ENCODE measurements around the gene FBXO7.

The FBXO7 gene

DNA sequence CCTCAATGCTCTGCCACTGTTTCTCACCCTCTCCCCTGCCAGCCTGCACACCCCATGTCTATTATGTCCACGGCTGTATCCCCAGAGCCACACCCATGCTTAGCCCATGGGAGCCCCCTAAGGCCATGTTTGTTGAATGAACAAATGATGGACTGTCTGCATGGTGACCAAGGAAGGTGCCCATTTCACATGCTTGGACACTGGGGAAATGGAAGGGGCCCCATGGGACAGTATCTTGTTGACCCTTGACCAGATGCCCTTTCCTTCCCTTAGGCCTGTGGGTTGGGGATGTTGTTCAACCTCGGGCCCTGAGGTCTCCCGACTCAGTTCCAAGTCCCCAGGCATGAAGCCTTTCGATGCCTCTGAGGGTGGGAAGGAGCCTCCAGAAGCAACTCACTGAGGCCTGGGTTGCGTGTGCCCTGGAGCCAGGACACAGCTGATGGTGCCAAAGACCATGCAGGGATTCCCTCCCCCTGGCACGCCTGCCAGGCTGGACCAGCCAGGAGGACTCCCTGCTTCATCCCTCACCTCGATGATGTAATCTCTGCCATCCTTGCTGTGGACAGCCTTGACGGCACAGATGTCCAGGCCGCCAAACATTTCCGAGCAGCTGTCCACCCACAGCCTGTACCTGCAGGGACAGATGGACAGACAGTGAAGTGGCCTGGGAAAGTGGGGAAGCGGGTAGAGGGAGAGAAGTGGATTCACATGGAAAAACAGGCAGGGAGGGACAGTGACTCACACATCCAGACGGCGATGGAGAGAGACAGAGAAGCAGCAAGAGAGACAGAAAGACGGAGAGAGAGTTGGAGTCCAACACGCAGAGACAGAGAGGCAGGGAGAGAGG, 58.9 kb downstream of the FBXO7 start:
- no peak for DNase-seq

DNA sequence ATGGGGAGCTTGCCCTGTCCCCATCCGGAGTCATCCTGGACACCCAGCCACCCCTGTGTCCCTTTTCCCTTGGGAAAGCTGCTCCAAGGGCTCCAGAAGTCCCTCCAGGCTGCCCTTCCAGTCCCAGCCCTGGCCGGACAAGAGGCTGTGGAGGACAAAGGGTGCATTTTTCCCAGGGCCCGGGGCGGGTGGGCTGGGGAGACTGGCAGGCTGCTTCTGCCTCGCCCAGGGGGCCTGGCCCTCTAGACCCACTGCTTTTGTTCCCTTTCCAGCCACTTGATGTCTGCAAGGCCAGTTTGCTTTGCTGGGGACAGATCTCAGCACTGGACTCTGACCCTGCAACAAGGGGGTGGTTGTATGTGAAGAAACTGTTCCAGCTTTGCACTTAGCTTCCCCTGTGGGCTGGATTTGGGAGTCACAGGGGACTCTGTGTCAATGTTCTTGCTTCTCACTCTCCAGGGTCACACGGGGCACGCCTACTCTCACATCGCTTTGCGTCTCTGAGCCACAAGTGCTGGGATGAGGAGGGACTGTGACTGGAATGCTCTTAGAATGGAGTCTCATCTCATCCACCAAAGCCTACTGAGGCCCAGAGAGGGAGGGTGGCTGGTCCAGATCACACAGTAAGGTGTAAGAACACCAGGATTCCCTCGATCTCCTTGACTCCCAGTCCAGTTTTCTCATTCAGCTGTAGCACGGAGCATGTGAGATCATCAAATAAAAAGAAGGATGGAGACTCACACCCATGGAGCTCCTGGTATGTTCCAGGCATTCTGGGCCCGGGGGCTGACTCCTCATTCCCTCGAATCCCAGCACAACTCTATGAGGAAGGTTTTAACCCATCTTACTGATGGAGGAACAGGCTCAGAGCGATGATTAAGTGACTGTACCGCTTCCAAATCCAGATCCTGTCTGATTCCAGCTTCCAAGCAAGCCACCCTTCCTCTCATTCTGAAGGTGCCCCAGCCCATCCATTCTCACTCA, 59.9 kb downstream of the FBXO7 start:
- DNase-seq = no peak

DNA sequence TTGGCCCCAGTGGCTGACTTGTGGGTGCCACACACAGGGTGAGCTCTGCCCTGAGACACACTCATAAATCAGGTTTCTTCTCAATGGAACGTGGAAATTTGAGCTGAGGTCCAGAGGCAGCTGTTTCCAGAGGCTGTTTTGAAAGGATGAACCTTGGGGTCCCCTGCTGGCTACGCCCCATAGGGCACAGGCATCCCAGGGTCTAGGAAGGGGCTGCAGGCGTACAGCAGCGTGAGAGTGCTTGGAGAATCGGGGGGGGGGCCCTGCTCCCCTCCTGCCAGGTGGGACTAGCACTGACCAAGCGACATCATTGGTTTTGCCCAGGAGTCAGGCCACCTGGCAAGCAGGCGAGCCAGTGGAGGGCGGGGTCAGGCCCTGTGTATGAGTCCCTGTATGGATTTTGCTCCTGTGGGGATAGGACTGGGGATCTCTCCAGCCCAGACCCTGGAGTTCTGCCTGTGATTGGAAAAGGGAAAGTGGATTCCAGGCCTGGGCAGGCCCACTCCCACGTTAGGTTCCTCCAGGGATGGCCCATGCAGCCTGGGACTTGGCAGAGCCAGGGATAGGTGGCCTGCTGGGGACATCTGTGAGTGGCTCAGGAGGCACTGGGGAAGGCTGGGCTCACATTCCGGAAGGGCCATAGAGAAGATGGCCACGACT, 61.0 kb downstream of the FBXO7 start:
- DNase-seq = no peak

DNA sequence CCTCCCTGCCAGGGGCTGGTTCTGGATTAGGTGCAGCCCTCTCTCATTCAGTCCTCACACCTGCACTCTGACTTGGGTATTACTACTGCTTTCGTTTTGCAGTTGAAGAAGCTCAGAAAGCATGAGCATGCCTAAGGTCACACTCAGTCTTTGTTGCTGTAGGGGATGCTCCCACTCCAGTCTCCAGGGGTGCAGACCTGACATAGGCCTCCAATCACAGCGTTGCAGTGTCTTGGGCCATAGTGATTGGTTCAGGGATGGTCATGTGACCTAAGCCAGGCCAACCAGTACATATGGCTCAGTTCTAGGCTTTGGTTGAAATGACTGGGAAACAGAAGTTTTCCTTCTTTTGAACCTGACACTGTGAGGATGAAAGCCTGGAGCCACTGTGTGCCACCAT, 61.7 kb downstream of the FBXO7 start:
- DNase-seq = no peak

DNA sequence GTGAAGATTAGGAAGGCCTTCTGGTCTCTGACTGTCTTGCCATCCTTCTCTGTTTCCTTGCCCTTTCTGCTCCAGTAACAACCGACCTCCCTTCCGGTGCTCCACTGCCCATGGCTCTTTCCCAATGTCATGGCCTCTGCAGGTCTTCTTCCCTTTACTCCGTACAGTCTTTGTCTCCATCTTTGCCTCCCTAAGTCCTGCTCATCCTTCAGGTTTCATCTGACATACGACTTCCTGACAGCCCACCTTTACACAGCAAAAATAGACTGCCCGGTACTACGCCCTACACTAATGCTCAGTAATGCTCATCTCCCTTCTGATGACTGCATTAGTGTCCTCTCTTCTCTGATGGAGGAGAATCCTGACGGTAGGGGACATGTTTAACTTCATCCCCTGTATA, 63.9 kb downstream of the FBXO7 start:
- DNase-seq = no peak

DNA sequence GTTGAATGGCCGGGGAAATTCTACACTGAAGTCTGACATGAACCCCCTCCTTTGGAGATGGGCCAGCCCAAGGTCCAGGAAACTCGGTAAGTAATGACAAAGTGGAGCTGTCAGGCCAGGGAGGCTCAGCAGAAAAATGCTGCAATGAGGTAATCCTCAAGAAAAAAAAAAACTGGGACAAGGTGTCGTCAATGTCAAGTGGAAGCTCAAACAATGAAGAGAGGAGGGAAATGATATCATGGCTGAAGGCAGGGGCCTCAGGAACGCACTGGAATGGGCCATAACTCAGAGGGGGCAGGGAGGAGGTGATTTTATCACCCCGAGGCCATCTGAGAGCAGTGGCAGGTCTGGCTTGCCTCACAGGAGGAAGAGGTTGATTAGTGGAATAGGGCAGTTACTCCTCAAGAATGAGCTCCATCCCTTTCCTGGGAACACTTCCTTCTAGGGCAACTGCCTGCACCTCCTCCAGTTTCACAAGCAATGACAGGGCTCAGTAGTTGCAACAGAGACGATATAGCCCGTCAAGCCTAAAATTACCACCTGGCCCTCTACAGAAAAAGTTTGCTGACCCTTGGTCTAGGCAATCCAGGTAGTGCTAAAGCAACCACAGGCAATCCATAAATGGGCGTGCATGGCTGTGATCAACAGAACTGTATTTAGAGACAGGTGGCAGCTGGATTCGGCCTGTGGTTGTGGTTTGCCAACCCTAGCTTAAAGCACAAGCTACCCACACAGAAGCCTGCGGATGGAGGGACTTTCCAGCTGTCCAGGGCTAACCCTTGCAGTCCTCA, 65.2 kb downstream of the FBXO7 start:
- DNase-seq = no peak

DNA sequence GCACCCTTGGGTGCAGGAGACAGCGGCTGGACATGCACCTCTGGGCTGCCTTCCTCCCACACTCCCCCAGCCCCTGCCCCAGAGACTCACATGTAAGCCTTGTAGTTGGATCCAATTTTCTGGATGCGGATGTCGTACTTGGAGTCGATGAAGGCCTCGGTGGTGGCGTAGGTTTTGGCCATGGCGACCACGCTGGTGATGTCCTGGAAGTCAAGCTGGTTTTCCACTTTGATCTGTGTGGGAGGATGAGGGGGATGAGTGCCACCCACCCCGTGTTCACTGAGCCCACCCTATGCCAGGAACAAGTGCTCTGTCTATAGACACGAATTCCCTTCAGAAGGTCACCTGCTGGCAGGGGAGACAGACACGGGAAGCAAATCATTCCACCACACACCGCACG, 66.9 kb downstream of the FBXO7 start:
- DNase-seq = no peak

DNA sequence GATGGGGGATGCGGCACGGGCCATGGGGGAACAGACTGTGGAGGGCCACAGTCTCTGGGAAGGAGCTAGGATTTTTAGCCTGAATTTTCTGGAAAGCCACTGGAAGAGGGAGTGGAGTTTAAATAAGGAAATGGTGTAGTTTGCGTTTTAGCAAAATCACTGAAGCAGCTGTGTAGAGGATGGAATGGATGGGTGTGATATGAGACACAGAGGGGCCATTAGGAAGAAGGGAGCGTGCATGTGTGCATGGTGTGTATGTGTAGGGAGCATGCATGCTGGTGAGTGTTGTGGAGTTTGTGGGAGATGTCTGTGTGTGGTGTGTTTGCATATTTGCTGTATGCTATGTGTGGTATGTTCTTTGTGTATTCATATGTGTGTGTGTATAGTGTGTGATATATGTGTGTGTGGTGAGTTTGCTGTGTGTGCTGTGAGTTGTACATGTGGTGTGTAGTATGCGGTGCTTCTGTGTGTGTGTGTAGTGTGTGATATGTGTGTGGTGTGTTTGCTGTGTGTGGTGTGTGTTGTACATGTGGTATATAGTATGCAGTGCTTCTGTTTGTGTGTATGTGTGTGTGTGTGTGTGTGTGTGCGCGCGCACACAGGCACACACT, 67.6 kb downstream of the FBXO7 start:
- no peak for DNase-seq

DNA sequence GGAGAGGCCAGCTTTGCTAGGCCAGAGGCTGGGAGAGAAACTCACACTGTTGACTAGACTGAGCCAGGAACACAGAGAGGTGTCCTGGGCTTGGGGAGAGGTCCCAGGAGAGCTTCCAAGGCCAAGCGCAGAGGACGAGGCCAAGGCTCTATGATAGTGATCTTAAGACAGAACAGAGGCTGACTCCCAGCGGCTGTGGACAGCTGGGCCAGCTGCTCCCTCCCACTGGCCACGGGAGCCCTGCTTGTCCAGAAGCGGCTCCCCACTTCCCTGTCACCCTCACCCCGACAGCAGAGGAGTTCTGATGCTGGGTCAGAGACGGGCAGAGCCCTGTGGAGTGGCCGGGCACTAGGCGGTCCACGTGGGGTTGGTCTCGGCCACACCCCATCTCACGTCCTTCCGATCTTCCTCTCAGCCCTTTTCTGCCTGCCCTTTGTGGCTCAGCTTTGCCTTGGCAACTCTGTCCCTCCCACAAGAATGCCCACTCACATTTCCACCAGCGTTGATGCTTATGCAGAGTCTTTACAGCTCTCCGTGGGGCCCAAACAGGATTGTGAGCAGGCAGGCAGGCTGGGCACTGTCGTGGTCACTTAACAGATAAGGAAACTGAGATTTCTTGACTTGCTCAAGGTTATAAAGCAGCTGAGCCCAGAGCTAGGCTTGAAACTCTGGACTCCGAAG, 68.2 kb downstream of the FBXO7 start:
- DNase-seq = no peak

DNA sequence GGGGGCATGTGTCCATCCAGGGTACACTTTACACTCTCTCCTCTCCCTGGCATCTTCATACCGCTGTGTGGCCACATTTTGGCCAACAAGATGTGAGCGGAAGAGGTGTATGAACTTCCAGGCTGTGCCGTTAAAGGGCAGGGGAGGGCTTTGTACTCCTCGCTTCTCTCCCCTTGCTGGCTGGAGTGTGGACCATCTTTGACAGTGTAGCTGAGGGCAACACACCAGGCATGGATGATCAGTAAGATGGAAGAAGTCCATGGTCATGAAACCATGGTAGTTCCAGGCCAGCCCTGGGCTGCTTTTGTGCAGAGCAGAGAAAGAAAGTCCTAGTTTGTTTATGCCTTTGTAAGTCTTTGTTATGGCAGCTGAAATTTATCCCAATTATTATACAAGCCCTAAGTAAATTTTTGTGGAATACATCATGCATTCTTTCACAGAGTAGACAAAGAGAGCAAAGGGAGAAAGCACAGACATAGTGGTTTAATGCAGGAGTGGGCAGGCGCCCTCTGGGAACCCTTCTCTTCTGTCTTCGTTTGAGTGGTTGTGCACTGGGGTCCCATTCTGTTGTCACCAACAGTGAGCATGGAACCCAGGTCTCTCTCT, 70.4 kb downstream of the FBXO7 start:
- DNase-seq = no peak

DNA sequence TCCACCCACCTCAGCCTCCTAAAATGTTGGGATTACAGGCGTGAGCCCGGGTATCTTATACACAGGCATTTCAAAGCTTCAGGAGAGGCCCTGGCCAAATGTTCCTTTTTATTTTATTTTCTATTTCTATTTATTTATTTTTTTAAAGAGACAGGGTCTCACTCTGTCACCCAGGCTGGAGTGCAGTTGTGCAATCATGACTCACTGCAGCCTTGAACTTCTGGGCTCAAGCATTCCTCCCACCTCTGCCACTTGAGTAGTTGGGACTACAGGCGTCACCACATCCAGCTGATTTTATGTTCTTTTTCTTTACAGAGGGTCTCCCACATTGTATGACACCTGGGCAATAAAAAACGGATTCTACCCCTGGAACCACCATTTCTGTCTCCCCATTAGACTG, 71.2 kb downstream of the FBXO7 start:
- no peak for DNase-seq

DNA sequence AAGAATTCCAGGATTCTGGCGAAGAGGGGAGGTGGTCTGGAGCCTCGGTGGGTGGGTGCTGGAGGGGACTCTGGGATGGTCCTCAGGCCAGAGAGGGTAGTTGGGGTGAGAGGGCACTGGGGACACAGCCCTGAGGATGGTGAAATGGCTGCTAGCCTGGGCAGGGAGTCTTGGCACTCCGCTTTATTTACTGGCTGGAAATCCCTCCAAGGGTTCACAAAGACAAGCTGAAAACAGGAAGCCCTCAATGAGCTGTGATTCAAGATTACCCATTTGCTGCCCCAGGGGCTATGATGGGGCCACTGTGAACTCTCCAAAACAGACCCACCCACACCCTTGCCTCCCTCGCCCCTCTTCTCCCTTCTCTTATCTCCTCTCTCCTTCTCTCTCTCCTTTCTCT, 71.9 kb downstream of the FBXO7 start:
- no peak for DNase-seq

DNA sequence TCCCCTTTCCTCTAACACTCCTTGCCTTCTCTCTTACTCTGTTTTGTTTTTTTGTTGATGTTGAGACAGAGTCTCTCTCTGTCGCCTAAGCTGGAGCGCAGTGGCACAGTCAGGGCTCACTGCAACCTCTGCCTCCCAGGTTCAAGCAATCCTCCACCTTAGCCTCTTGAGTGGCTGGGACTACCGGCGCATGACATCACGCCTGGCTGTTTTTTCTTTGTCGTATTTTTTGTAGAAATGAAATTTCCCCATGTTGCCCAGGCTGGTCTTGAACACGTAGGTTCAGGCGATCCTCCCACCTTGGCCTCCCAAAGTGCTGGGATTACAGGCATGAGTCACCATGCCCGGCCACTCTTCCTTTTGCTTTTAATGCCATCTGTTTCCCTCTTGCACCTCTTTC, 72.3 kb downstream of the FBXO7 start:
- DNase-seq = no peak

DNA sequence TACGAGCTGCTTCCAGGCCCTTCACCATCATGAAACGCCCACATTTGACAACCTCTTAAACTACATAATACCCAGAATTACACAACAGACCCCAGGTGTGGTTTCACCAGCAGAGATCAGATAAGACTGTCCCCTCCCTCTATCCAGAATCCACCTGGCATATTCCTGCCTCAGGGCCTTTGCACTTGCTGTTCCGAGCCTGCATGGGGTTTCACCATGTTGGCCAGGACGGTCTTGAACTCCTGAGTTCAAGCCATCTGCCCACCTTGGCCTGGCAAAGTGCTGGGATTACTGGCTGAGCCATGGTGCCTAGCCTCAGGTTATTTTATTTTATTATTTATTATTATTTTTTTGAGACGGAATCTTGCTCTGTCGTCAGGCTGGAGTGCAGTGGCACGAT, 73.4 kb downstream of the FBXO7 start:
- no peak for DNase-seq
